ENCODE results near the gene SLC39A13.

SLC39A13 gene

DNA sequence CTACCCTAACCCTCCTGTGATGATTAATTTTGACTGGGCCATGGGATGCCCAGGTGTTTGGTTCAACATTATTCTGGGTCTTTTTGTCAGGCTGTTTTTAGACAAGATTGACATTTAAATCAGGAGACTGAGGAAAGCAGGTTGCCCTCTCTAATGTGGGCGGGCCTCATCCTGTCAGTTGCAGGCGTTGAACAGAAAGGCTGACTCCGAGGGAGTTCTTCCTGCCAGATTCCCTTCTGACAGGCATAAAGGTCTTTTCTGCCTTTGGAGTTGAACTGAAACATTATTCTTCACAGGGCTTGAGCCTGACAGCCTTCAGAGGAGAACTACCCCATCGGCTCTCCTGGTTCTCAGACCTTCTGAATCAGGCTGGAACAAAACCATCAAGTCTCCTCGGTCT lies 22.1 kb downstream of the SLC39A13 start:
- no peak for DNase-seq (ENCODE audit: low read depth in 2 of 2)

DNA sequence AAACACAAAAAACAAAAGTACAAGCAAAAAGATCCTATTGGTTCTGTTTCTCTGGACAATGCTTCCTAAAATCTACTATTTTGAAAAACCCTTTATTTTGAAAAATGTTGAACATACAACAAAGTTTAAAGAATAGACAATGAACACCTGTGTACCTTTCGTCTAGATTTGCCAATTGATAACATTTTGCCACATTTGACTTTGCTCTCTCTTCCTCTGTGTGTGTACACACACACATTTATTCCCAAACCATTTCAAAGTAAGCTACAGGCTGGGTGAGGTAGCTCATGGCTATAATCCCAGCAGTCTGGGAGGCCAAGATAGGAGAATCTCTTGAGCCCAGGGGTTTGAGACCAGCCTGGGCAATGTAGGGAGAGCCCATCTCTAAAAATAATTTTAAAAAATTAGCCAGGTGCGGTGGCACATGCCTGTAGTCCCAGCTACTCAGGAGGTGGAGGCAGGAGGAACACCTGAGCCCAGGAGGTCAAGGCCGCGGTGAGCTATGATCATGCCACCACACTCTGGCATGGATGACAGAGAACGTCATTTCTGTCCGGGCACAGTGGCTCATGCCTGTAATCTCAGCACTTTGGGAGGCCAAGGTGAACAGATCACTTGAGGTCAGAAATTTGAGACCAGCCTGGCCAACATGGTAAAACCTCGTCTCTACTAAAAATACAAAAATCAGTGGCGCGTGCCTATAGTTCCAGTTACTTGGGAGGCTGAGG lies 23.1 kb downstream of the SLC39A13 start:
- DNase-seq (ENCODE audit: low read depth in 2 of 2), result no peak

DNA sequence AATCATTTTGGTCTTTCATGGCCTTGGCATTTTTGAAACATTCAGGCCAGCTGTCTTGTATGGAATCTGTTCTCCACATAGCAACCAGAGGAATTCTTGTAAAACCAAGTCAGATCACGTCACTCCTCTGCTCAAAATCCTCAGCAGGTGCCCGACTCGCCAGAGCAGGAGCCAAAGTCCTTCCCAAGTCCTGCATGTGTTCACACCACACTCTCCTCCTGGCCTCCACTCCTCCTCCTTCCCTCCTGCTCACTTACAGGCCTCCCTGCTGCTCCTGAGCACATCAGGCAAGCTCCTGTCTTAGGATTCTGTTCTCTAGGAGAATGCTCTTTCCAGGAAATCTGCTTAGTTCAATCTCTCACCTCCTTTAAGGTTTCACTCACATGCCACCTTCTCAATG lies 24.8 kb downstream of the SLC39A13 start:
- DNase-seq (ENCODE audit: low read depth in 2 of 2), result no peak

- no peak for DNase-seq (ENCODE audit: low read depth in 2 of 2)
Measured at GRCh38 chr11:47434011-47434786, 25.8 kb downstream of the SLC39A13 start.

DNA sequence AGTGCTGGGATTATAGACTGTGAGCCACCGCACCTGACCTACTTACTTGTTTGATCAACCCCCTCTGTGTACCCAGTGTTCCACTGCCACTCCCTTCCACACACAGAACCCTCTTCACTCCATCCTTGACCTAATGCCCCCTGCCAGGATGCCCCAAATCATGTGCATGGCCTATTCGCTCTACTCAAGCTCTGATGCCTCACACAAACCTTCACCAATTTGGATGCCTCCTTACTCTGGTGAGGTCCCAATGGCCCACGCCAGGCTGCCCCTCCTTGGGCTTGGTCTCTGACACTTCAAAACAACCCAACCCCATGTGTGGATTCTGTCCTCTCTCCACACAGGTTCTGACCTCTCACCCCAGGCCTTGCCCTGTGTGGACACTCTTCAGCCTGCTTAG lies 27.3 kb downstream of the SLC39A13 start:
- DNase-seq (ENCODE audit: low read depth in 2 of 2), result no peak

- no peak for DNase-seq (ENCODE audit: low read depth in 2 of 2)
Measured at GRCh38 chr11:47436726-47437125, 28.3 kb downstream of the SLC39A13 start.

- no peak for DNase-seq (ENCODE audit: low read depth in 2 of 2)
Measured at GRCh38 chr11:47437218-47437745, 28.9 kb downstream of the SLC39A13 start.

DNA sequence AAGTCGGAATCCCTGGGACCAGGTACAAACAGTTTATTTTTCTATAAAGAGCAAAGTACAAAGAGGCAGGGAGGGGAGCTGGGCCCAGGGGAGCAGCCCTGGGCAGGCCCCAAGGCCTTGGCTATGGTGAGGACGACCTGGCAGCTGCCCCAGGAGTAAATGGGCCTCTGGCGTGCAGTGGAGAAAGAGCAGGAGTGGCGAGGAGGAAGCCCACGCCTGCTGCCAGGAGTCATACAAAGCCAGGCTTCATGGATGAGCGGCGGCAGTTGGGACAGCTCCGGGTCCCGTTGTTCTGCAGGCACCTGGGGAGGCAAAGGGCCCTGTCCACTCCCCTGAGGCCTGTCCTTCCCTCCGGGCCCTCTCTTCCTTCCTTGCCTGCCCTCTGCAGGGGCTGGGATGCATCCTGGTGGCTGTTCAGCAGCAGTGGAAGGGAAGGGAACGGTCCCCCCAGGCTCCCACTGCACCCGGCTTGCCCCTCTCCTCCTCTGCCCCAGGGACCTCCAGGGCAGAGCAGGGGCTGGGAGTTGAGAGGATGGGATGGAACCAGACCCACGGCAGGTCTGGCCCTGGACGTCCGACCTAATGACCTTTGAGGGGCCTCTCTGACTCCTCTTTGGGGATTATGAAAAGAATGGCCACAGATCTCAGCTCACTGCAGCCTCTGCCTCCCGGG lies 29.5 kb downstream of the SLC39A13 start:
- DNase-seq (ENCODE audit: low read depth in 2 of 2), result no peak

GRCh38 chr11:47438721-47439120 lies 30.3 kb downstream of the SLC39A13 start:
- no peak for DNase-seq (ENCODE audit: low read depth in 2 of 2)

DNA sequence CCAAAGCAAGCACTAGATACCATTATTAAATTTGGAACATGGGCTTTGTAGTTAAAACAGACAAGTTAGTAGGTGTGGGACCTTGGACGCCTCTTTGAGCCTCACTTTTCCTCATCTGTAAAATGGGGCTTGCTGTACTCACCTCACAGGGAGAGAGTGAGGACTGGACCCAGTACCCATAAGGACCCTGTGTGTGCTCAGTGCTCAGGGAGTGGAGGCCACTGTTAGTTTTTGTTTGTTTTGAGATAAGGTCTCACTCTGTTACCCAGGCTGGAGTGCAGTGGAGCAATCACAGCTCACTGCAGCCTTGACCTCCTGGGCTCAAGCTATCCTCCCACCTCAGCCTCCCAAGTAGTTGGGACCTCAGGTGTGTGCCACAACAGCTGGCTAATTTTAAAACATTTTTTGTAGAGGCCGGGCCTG lies 31.7 kb downstream of the SLC39A13 start:
- no peak for DNase-seq (ENCODE audit: low read depth in 2 of 2)

DNA sequence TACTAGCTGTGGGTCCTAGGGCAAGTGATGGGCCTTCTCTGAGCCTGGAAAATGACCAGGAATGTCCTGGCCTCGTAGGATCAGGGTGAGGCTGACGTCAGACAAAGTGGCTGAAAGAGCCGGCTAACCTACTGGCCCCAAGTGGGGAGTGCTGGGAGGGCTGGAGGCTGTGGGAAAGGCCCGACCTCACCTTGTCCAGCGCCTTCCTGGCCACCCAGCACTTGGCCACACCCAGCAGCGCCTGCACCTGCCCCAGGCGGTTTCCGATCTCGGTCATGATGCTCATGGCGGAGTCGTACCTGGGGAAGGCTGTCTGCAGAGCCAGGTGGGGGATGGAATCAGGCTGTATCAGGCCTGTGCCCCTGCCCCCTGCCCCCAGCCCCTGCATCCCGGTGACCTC lies 33.0 kb downstream of the SLC39A13 start:
- no peak for DNase-seq (ENCODE audit: low read depth in 2 of 2)

GRCh38 chr11:47442514-47442913 lies 34.1 kb downstream of the SLC39A13 start:
- no peak for DNase-seq (ENCODE audit: low read depth in 2 of 2)

- DNase-seq (ENCODE audit: low read depth in 2 of 2), result no peak
Measured at GRCh38 chr11:47443028-47443700, 34.8 kb downstream of the SLC39A13 start.

GRCh38 chr11:47443817-47444216 lies 35.4 kb downstream of the SLC39A13 start:
- no peak for DNase-seq (ENCODE audit: low read depth in 2 of 2)

GRCh38 chr11:47445840-47446239 lies 37.5 kb downstream of the SLC39A13 start:
- DNase-seq (ENCODE audit: low read depth in 2 of 2), result no peak

GRCh38 chr11:47446833-47447232 lies 38.4 kb downstream of the SLC39A13 start:
- no peak for DNase-seq (ENCODE audit: low read depth in 2 of 2)

GRCh38 chr11:47447906-47448305 lies 39.5 kb downstream of the SLC39A13 start:
- no peak for DNase-seq (ENCODE audit: low read depth in 2 of 2)

DNA sequence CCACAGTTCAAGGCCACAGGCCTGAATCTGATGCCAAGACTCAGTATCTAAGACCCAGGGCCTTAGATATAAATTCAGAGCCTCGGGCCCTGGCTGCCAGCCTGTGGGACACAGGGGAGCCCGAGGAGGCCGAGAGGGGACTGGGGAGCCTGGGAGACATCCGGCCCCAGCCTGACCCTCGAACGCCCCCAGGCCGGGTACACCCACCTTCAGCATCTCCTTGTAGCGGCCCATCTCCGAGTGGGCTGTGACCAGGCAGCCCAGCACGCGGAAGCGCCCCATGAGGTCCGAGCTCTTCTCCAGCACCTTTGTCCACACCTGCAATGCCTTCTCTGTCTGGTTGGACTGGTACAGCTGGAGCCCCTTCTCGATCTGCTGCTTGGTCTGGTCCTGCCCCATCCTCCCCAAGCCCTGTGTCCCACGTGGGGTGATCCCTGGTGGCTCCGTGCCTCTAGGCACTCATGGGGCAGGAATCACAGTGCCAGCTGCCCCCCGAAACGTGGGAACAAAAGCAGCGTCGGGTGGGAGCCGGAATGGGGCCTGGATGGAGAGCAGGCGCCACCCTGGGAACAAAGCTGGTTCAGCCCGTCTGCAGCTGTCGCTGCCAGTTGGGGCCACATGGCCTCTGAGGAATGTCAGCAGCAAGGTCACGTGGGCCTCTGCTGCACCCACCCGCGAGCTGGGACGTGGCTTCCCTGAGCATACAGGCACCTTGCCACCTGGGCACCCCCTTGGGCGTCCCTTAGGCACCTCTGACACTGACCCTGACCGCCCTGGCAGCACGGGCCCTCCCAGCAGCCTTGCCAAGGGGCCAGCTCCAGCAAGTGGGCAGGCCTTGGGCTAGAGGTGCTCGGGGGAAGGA lies 40.4 kb downstream of the SLC39A13 start, which contains the start of gene RAPSN:
Gene RAPSN, minus strand, starts transcription at position 571 of the 862 bp plus-strand sequence. Its CDS starts 172 bp downstream, at position 399.
- no peak for DNase-seq (ENCODE audit: low read depth in 2 of 2)

- no peak for DNase-seq (ENCODE audit: low read depth in 2 of 2)
Measured at GRCh38 chr11:47449541-47449940, 41.2 kb downstream of the SLC39A13 start.

GRCh38 chr11:47451436-47451835 lies 43.0 kb downstream of the SLC39A13 start:
- DNase-seq (ENCODE audit: low read depth in 2 of 2), result no peak

- no peak for DNase-seq (ENCODE audit: low read depth in 2 of 2)
Measured at GRCh38 chr11:47451990-47452389, 43.6 kb downstream of the SLC39A13 start.

Measured in activated CD8-positive, alpha-beta memory T cell treated with anti-CD3 and anti-CD28 coated beads for 4 hours (primary cell).